ENCODE data around the gene METTL21C. TPM values are rescaled to one million over a fixed set of nuclear protein-coding genes. Genes with fewer than 3 reads are reported as not detected.

METTL21C gene
- polyA plus RNA-seq, 4 donors = 0.50 to 1.1 (median 0.85) TPM; not detected in 1

- DNase-seq (ENCODE audit: low read depth in 4 of 4, low spot score in 3 of 4) = no peak
Measured at GRCh38 chr13:102670130-102670529, 24.7 kb downstream of the METTL21C start.

GRCh38 chr13:102667911-102668310 is 26.9 kb downstream of the METTL21C start:
- no peak for DNase-seq (ENCODE audit: low read depth in 4 of 4, low spot score in 3 of 4)

GRCh38 chr13:102667023-102667422 is 27.8 kb downstream of the METTL21C start:
- no peak for DNase-seq (ENCODE audit: low read depth in 4 of 4, low spot score in 3 of 4)

GRCh38 chr13:102659168-102659713 is 35.6 kb downstream of the METTL21C start:
- no peak for DNase-seq (ENCODE audit: low read depth in 4 of 4, low spot score in 3 of 4)

GRCh38 chr13:102658660-102659059 is 36.2 kb downstream of the METTL21C start:
- DNase-seq (ENCODE audit: low read depth in 4 of 4, low spot score in 3 of 4) = no peak

GRCh38 chr13:102657630-102658029 is 37.2 kb downstream of the METTL21C start:
- DNase-seq (ENCODE audit: low read depth in 4 of 4, low spot score in 3 of 4) = no peak

GRCh38 chr13:102654756-102655155 is 40.1 kb downstream of the METTL21C start:
- no peak for DNase-seq (ENCODE audit: low read depth in 4 of 4, low spot score in 3 of 4)

- DNase-seq (ENCODE audit: low read depth in 4 of 4, low spot score in 3 of 4) = no peak
Measured at GRCh38 chr13:102651892-102652291, 43.0 kb downstream of the METTL21C start.

- no peak for DNase-seq (ENCODE audit: low read depth in 4 of 4, low spot score in 3 of 4)
Measured at GRCh38 chr13:102651392-102651791, 43.5 kb downstream of the METTL21C start.

GRCh38 chr13:102650444-102650843 is 44.4 kb downstream of the METTL21C start:
- no peak for DNase-seq (ENCODE audit: low read depth in 4 of 4, low spot score in 3 of 4)

- DNase-seq (ENCODE audit: low read depth in 4 of 4, low spot score in 3 of 4) = no peak
Measured at GRCh38 chr13:102648046-102648445, 46.8 kb downstream of the METTL21C start.

- no peak for DNase-seq (ENCODE audit: low read depth in 4 of 4, low spot score in 3 of 4)
Measured at GRCh38 chr13:102645701-102646100, 49.1 kb downstream of the METTL21C start.

- DNase-seq (ENCODE audit: low read depth in 4 of 4, low spot score in 3 of 4) = no peak
Measured at GRCh38 chr13:102643656-102644055, 51.2 kb downstream of the METTL21C start.

- peak in 3 of 4 donors; percentile 22 to 44 (median 26) for DNase-seq (ENCODE audit: low read depth in 4 of 4, low spot score in 3 of 4)
Measured at GRCh38 chr13:102642475-102642874, 52.4 kb downstream of the METTL21C start.

- no peak for DNase-seq (ENCODE audit: low read depth in 4 of 4, low spot score in 3 of 4)
Measured at GRCh38 chr13:102642029-102642428, 52.8 kb downstream of the METTL21C start.

- no peak for DNase-seq (ENCODE audit: low read depth in 4 of 4, low spot score in 3 of 4)
Measured at GRCh38 chr13:102638741-102639140, 56.1 kb downstream of the METTL21C start.

Other genes with a start within 250 kb of the METTL21C start
- gene TPP2, start 98.1 kb downstream of the METTL21C start, polyA plus RNA-seq (ENCODE audit: insufficient read length in 4 of 4) = 10 to 100 TPM; 50.1 to 67.4 (median 63.4) TPM
- 10 to 100 TPM; 21.5 to 34.8 (median 32.3) TPM for gene TEX30, start 78.7 kb upstream of the METTL21C start, polyA plus RNA-seq (ENCODE audit: insufficient read length in 4 of 4)
- 10 to 100 TPM; 46.7 to 70.0 (median 57.1) TPM for gene POGLUT2, start 103.9 kb upstream of the METTL21C start, polyA plus RNA-seq (ENCODE audit: insufficient read length in 4 of 4)
- 10 to 100 TPM; 40.5 to 69.1 (median 50.2) TPM for gene BIVM, start 104.1 kb upstream of the METTL21C start, polyA plus RNA-seq (ENCODE audit: insufficient read length in 4 of 4)
- 10 to 100 TPM; 52.2 to 87.4 (median 83.4) TPM for gene ERCC5, start 151.0 kb upstream of the METTL21C start, polyA plus RNA-seq (ENCODE audit: insufficient read length in 4 of 4)

Data from left renal pelvis (tissue), 4 donors.